ENCODE measurements around the gene PMF1.

- TF ChIP-seq POLR2A (IDR thresholded peaks at IDR 0.05; ENCODE audit: low read depth, low read length) (0 out of 2 replicates have a peak, but pooled peaks have one; percentile 17), POLR2AphosphoS5 (IDR thresholded peaks at IDR 0.05; ENCODE audit: low read depth, low read length) (no peak)
Observed at GRCh38 chr1:156200044-156200443, 12.8 kb upstream of the PMF1 start.
